ENCODE results near the gene MED10. TPM values are rescaled to one million over a fixed set of nuclear protein-coding genes. Genes with fewer than 3 reads are reported as not detected.

MED10 gene
- total RNA-seq, 1 experiment from 2014 or later = 34.0 TPM

GRCh38 chr5:6424700-6425099 lies 46.4 kb upstream of the MED10 start:
- H3K9me3 ChIP-seq (ENCODE audit: control insufficient read depth, insufficient read depth, low read depth, low read length) = no peaks in the 10 kb centered on the region
- H3K4me1 ChIP-seq (ENCODE audit: control insufficient read depth, insufficient read depth, low read length) = no peaks in the 10 kb centered on the region
- H3K27me3 ChIP-seq (ENCODE audit: control insufficient read depth, insufficient read depth, low read length) = no peaks in the 10 kb centered on the region
- CTCF ChIA-PET = interaction anchor here (0.6 kb wide), 2 partner anchors 17 to 287 kb away, joined by 3 to 6 read pairs; no protein-coding TSS in a partner anchor
- intact Hi-C loops (cut with micrococcal nuclease; ENCODE audit: unreplicated experiment) (no loop called here), in situ Hi-C loops (cut with HindIII; ENCODE audit: low pct_unique_long_range_greater_than_20kb, low sequenced_read_pairs) (no loop called here)
- POLR2A ChIA-PET = no interaction called here
- no peak overlapping the region for H3K27ac ChIP-seq (ENCODE audit: low read length)
- no peak for ATAC-seq
- no TSS peak for BruUV-seq (replicated peaks)
- no peak for DNase-seq (ENCODE audit: low read depth, low spot score)
- TF ChIP-seq REST (IDR thresholded peaks at IDR 0.05; ENCODE audit: insufficient read depth in 1 of 2, low read depth in 2 of 2, low read length in 1 of 2) = no peak
- no peak for TF ChIP-seq CTCF (IDR thresholded peaks at IDR 0.05)
- TF ChIP-seq POLR2AphosphoS5 (IDR thresholded peaks at IDR 0.05; ENCODE audit: low read depth, low read length) = no peak
- no peak for TF ChIP-seq TCF7L2 (IDR thresholded peaks at IDR 0.05; ENCODE audit: low read depth, low read length)
- no peak for TF ChIP-seq SIN3A (IDR thresholded peaks at IDR 0.05; ENCODE audit: borderline replicate concordance, insufficient read depth, low read depth, low read length)
- H3K4me3 ChIP-seq (ENCODE audit: low read depth in 2 of 2, low read length in 2 of 2) = no peak overlapping the region
- no peaks in the 10 kb centered on the region for H3K36me3 ChIP-seq (ENCODE audit: control insufficient read depth, insufficient read depth, low read length)

GRCh38 chr5:6424110-6424659 lies 45.8 kb upstream of the MED10 start:
- no peak overlapping the region for H3K27ac ChIP-seq (ENCODE audit: low read length)
- CTCF ChIA-PET = no interaction called here

More at GRCh38 chr5:6424110-6424659, 45.8 kb upstream of the MED10 start:
- in situ Hi-C loops (cut with HindIII; ENCODE audit: low pct_unique_long_range_greater_than_20kb, low sequenced_read_pairs) = no loop called here
- H3K4me3 ChIP-seq (ENCODE audit: low read depth in 2 of 2, low read length in 2 of 2) = no peak overlapping the region
- H3K27me3 ChIP-seq (ENCODE audit: control insufficient read depth, insufficient read depth, low read length) = no peaks in the 10 kb centered on the region
- intact Hi-C loops (cut with micrococcal nuclease; ENCODE audit: unreplicated experiment) = no loop called here
- TF ChIP-seq REST (IDR thresholded peaks at IDR 0.05; ENCODE audit: insufficient read depth in 1 of 2, low read depth in 2 of 2, low read length in 1 of 2) = no peak
- TF ChIP-seq SIN3A (IDR thresholded peaks at IDR 0.05; ENCODE audit: borderline replicate concordance, insufficient read depth, low read depth, low read length) = no peak
- no peak for TF ChIP-seq POLR2AphosphoS5 (IDR thresholded peaks at IDR 0.05; ENCODE audit: low read depth, low read length)
- TF ChIP-seq TCF7L2 (IDR thresholded peaks at IDR 0.05; ENCODE audit: low read depth, low read length) = no peak
- TF ChIP-seq CTCF (IDR thresholded peaks at IDR 0.05) = no peak
- no peaks in the 10 kb centered on the region for H3K4me1 ChIP-seq (ENCODE audit: control insufficient read depth, insufficient read depth, low read length)
- ATAC-seq (no peak), DNase-seq (ENCODE audit: low read depth, low spot score) (no peak)
- POLR2A ChIA-PET = no interaction called here
- no peaks in the 10 kb centered on the region for H3K36me3 ChIP-seq (ENCODE audit: control insufficient read depth, insufficient read depth, low read length)
- no peaks in the 10 kb centered on the region for H3K9me3 ChIP-seq (ENCODE audit: control insufficient read depth, insufficient read depth, low read depth, low read length)
- no TSS peak for BruUV-seq (replicated peaks)
